WI38 (cell line): ENCODE measurements around the gene GPRASP1.
"Not testable (repeated sequence)": the region's sequence is repeated elsewhere in the genome, so short reads cannot be mapped to it uniquely, and the experiment has no call there.

Source experiments
- H3K4me3 ChIP-seq: 2 replicates; pipeline ENCODE4 v1.5.1; 2011; ENCODE audit warnings: low read depth, mild to moderate bottlenecking, control low read depth, low read length
- CTCF ChIP-seq: IDR thresholded peaks from 2 replicates; pipeline ENCODE4 v1.5.1; 2012; ENCODE audit warnings: low read depth, mild to moderate bottlenecking, control low read depth, low read length

GPRASP1 gene

GRCh38 chrX:102650903-102651241 is 411 bp upstream of the GPRASP1 start:
- TF ChIP-seq CTCF, result no peak
- peak overlapping the region; percentile 61 for H3K4me3 ChIP-seq

GRCh38 chrX:102652031-102652688 is 877 bp downstream of the GPRASP1 start:
- TF ChIP-seq CTCF, result peak; percentile 55
- peak overlapping the region; percentile 61 for H3K4me3 ChIP-seq

- no peak for TF ChIP-seq CTCF
These were observed 3.4 kb downstream of the GPRASP1 start for GRCh38 chrX:102654696-102655095.

GRCh38 chrX:102658556-102658955 is 7.3 kb downstream of the GPRASP1 start:
- no peak for TF ChIP-seq CTCF
- H3K4me3 ChIP-seq, result no peak overlapping the region

More at GRCh38 chrX:102654696-102655095, 3.4 kb downstream of the GPRASP1 start:
- H3K4me3 ChIP-seq, result no peak overlapping the region

- TF ChIP-seq CTCF, result no peak
- peak overlapping the region; percentile 58 for H3K4me3 ChIP-seq
These were observed 8.8 kb downstream of the GPRASP1 start for GRCh38 chrX:102659790-102660757.

- not testable (repeated sequence) for H3K4me3 ChIP-seq
These were observed 12.5 kb downstream of the GPRASP1 start for GRCh38 chrX:102663820-102664219.

- H3K4me3 ChIP-seq, result not testable (repeated sequence)
These were observed 15.8 kb downstream of the GPRASP1 start for GRCh38 chrX:102667034-102667433.

- no peak overlapping the region for H3K4me3 ChIP-seq
- no peak for TF ChIP-seq CTCF
These were observed 18.2 kb downstream of the GPRASP1 start for GRCh38 chrX:102669526-102669925.
